ENCODE results near the gene DDA1. TPM values are rescaled to one million over a fixed set of nuclear protein-coding genes. Genes with fewer than 3 reads are reported as not detected.
A peak's percentile ranks its signal among the peaks of the same experiment; 100 is the strongest.

The DDA1 gene
- total RNA-seq, 1 donor from 2014 or later, result 9.0 TPM

DNA sequence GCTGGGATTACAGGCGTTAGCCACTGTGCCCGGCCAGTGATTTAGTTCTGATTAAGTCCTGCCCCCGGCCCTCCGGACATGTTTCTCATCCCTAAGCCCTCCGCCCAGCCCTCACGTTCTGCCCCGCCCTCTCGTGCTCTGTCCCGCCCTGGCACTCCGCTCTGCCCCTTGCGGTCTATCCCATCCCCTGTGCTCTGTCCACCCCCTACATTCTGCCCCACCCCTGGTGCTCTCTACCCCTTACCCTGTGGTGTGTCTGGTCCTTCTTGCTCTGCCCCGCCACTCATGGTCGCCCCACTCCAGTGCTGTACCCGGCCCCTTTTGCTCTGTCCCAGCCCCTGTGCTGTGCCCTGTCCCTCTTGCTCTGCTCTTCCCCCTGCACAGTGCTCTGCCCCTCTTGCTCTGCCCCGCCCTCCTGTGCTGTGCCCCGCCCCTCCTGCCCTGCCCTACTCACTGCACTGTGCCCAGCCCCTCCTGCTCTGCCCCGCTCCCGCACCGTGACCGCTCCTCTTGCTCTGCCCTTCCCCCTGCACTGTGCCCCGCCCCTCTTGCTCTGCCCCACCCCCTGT is 31.0 kb downstream of the DDA1 start:
- H3K4me3 ChIP-seq (ENCODE audit: low read depth, low read length), result no peak overlapping the region
- peaks cover 8% of the 10 kb centered on the region for H3K36me3 ChIP-seq (ENCODE audit: control insufficient read depth, insufficient read depth, low read length)
- FAIRE-seq (no peak), DNase-seq (ENCODE audit: low read depth) (no peak)
- TF ChIP-seq, protein P1, sequence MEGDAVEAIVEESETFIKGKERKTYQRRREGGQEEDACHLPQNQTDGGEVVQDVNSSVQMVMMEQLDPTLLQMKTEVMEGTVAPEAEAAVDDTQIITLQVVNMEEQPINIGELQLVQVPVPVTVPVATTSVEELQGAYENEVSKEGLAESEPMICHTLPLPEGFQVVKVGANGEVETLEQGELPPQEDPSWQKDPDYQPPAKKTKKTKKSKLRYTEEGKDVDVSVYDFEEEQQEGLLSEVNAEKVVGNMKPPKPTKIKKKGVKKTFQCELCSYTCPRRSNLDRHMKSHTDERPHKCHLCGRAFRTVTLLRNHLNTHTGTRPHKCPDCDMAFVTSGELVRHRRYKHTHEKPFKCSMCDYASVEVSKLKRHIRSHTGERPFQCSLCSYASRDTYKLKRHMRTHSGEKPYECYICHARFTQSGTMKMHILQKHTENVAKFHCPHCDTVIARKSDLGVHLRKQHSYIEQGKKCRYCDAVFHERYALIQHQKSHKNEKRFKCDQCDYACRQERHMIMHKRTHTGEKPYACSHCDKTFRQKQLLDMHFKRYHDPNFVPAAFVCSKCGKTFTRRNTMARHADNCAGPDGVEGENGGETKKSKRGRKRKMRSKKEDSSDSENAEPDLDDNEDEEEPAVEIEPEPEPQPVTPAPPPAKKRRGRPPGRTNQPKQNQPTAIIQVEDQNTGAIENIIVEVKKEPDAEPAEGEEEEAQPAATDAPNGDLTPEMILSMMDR (IDR thresholded peaks at IDR 0.05; ENCODE audit: insufficient read depth, low read length, severe bottlenecking), result no peak
- no peaks in the 10 kb centered on the region for H3K27me3 ChIP-seq (ENCODE audit: control insufficient read depth, insufficient read depth, low read length)

DNA sequence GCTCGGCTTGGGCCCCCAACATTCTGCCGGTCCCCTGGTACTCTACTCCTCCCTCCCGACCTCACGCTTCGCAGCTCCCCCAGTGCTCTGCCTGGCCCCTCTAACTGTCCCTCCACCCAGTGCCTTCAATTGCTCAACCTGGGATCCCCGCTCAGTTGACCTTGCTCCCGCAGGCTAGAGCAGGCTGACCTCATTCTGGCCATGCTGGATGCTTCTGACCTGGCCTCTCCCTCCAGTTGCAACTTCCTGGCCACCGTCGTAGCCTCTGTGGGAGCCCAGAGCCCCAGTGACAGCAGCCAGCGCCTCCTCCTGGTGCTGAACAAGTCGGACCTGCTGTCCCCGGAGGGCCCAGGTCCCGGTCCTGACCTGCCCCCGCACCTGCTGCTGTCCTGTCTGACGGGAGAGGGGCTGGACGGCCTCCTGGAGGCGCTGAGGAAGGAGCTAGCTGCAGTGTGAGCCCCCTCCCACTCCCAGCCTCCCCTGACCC is 31.6 kb downstream of the DDA1 start:
- H3K27me3 ChIP-seq (ENCODE audit: control insufficient read depth, insufficient read depth, low read length), result no peaks in the 10 kb centered on the region
- TF ChIP-seq, protein P1 (IDR thresholded peaks at IDR 0.05; ENCODE audit: insufficient read depth, low read length, severe bottlenecking), result no peak
- FAIRE-seq (no peak), DNase-seq (ENCODE audit: low read depth) (no peak)
- H3K4me3 ChIP-seq (ENCODE audit: low read depth, low read length), result no peak overlapping the region
- H3K36me3 ChIP-seq (ENCODE audit: control insufficient read depth, insufficient read depth, low read length), result peaks cover 8% of the 10 kb centered on the region

GRCh38 chr19:17341386-17341785 is 32.0 kb downstream of the DDA1 start:
- TF ChIP-seq, protein P1 (IDR thresholded peaks at IDR 0.05; ENCODE audit: insufficient read depth, low read length, severe bottlenecking), result no peak
- DNase-seq (ENCODE audit: low read depth) (no peak), FAIRE-seq (no peak)
- Histone ChIP-seq H3K4me3 (ENCODE audit: low read depth, low read length) (no peak overlapping the region), H3K36me3 (ENCODE audit: control insufficient read depth, insufficient read depth, low read length) (peaks cover 8% of the 10 kb centered on the region), H3K27me3 (ENCODE audit: control insufficient read depth, insufficient read depth, low read length) (no peaks in the 10 kb centered on the region)

DNA sequence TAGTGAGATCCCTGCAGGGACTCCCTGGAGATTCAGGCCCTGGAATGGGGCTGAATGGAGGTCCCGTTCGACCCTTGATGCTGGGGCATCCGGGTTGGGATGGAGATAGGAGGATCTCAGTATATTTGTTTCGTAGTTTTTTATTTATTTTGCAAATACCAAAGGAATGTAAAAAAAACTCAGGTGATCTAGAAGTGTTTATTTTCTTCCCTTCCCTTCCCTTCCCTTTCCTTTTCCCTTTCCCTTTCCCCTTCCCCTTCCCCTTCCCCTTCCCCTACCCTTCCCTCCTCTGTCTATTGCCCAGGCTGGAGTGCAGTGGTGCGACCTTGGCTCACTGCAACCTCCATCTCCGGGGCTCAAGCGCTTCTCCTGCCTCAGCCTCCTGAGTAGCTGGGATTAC is 32.5 kb downstream of the DDA1 start:
- DNase-seq (ENCODE audit: low read depth) (no peak), FAIRE-seq (no peak)

GRCh38 chr19:17346109-17346671 is 36.8 kb downstream of the DDA1 start:
- no peaks in the 10 kb centered on the region for H3K36me3 ChIP-seq (ENCODE audit: control insufficient read depth, insufficient read depth, low read length)
- DNase-seq (ENCODE audit: low read depth) (peak; percentile 38), FAIRE-seq (no peak)
- TF ChIP-seq, protein P1 (IDR thresholded peaks at IDR 0.05; ENCODE audit: insufficient read depth, low read length, severe bottlenecking), result peak; percentile 98
- H3K27me3 ChIP-seq (ENCODE audit: control insufficient read depth, insufficient read depth, low read length), result no peaks in the 10 kb centered on the region
- H3K4me3 ChIP-seq (ENCODE audit: low read depth, low read length), result no peak overlapping the region

More for the DNA sequence above, 32.5 kb downstream of the DDA1 start:
- Histone ChIP-seq H3K27me3 (ENCODE audit: control insufficient read depth, insufficient read depth, low read length) (no peaks in the 10 kb centered on the region), H3K36me3 (ENCODE audit: control insufficient read depth, insufficient read depth, low read length) (peaks cover 8% of the 10 kb centered on the region), H3K4me3 (ENCODE audit: low read depth, low read length) (no peak overlapping the region)
- TF ChIP-seq, protein P1 (IDR thresholded peaks at IDR 0.05; ENCODE audit: insufficient read depth, low read length, severe bottlenecking), result no peak
